HUES64 (cell line): ENCODE measurements around the gene SEPTIN11.
"Not testable (repeated sequence)": the region's sequence is repeated elsewhere in the genome, so short reads cannot be mapped to it uniquely, and the experiment has no call there.

Experiments used
- H3K27ac ChIP-seq: 2 replicates; pipeline ENCODE4 v1.7.0; 2013; ENCODE audit warnings: low read depth, low read length, inconsistent platforms
- H3K27me3 ChIP-seq: 2 replicates; pipeline ENCODE4 v1.6.1; 2013; ENCODE audit warnings: mild to moderate bottlenecking, low read length; ENCODE audit not compliant: insufficient read depth
- H3K36me3 ChIP-seq: 2 replicates; pipeline ENCODE4 v1.6.1; 2013; ENCODE audit warnings: mild to moderate bottlenecking, low read length; ENCODE audit not compliant: insufficient read depth
- H3K4me1 ChIP-seq: 2 replicates; pipeline ENCODE4 v1.6.1; 2013; ENCODE audit warnings: mild to moderate bottlenecking, low read length, moderate library complexity; ENCODE audit not compliant: insufficient read depth
- H3K4me3 ChIP-seq: 2 replicates; pipeline ENCODE4 v1.5.1; 2013; ENCODE audit warnings: mild to moderate bottlenecking, low read length, moderate library complexity
- H3K9ac ChIP-seq: 2 replicates; pipeline ENCODE4 v1.6.1; 2013; ENCODE audit warnings: mild to moderate bottlenecking, low read depth, low read length
- H3K9me3 ChIP-seq: 2 replicates; pipeline ENCODE4 v1.6.1; 2013; ENCODE audit warnings: low read depth, low read length; ENCODE audit not compliant: insufficient read depth
- WGBS: fragments of 150-250, 120-280 bp; methylation state at CpG from one replicate; pipeline ENCODE4 v1.1.7; 2013; ENCODE audit warnings: missing lambda C conversion rate; 5-methylcytosine and 5-hydroxymethylcytosine counted together

Gene SEPTIN11

DNA sequence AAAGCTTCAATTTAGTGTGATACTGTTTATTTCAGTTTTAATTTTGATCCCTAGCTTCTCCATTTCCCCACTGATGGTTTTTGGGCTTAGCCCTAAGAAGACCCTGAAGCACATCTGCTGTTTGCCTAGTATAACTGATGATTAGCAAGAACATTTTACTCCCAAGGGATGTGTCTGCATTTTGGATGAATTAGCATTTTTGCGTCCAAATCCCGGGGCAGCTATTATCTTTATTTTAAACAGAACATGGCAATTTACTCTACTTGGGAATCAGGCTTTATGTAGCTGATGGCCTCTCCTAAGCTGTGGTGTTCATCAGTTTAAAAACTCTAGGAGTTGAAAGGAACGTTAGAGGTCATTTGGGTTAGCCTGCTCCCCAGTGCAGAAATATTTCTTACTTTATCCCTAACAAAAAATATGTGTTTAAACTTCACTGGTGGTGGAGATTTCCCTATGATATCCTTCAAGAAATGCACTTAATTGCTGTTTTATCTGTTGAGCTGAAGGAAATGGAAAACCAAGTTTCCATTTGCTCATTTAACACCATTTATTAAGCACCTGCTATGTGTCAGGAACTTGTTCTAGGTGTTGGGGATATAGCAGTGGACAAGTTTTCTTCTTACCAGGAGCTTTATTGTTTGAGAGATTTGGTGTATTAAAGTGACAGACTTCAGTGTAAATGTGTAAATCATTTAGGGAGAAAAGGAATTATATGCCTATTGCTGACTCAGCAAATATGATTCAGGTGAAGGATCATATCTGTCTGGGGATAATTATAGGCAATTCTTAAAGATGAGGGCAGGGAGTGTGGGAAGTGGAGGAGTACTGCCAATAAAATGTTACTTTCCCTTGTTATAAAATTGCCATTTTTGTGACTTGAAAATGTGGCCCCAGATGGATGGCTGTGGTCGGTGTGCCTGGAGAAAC lies 3.4 kb downstream of the SEPTIN11 start:
- Histone ChIP-seq H3K27ac (no peak overlapping the region), H3K9me3 (no peaks in the 10 kb centered on the region), H3K4me1 (peaks cover 33% of the 10 kb centered on the region), H3K27me3 (peaks cover 19% of the 10 kb centered on the region), H3K36me3 (no peaks in the 10 kb centered on the region), H3K4me3 (no peak overlapping the region; the same call in 1 of the 2 replicates), H3K9ac (no peak overlapping the region)
- WGBS = 93% methylated on average over 3 of the region's 4 CpGs

DNA sequence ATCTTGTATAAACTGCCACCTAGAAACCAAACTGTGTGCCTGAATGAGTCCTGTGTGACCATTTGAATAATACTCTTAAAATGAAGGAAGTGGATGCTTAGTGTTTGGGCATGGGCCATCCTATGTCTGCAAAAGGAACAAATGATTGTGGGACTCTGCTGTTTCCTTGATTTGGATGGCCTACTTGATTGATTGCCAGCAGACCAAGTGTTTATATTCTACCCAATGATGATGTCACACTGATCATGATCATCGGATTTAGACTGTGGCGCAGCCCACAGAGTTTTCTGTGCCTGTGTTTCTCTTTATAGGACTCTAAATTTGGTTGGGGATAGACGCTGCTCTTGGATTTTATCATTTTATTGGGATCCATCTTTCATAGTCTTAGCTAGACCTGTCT lies 4.4 kb downstream of the SEPTIN11 start:
- Histone ChIP-seq H3K4me1 (peaks cover 33% of the 10 kb centered on the region), H3K27me3 (peaks cover 10% of the 10 kb centered on the region; the same call in 1 of the 2 replicates), H3K9ac (no peak overlapping the region), H3K27ac (no peak overlapping the region), H3K9me3 (no peaks in the 10 kb centered on the region), H3K4me3 (no peak overlapping the region), H3K36me3 (no peaks in the 10 kb centered on the region)
- WGBS = 96% methylated on average over 3 of the region's 3 CpGs

DNA sequence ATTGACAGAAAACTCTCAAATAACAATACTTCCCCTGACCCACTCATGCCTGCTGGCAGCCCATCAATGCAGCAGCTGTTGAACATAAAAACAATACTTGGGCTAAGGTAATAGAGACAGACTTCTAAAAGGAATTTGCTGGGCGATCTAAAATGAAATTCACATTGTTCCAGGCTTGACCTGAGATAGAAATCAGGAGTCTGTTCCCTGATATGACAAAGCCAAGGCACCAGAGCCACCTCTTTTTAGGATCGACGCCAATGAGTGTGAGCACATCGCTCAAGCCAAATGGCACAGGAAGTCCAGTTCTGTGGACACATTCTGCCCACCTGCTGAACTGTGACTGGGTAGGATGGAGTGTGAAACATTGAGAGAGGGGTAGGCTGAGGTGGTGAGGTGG lies 4.9 kb downstream of the SEPTIN11 start:
- H3K9ac ChIP-seq = no peak overlapping the region
- peaks cover 33% of the 10 kb centered on the region for H3K4me1 ChIP-seq
- 97% methylated on average over 4 of the region's 4 CpGs for WGBS
- peaks cover 10% of the 10 kb centered on the region; the same call in 1 of the 2 replicates for H3K27me3 ChIP-seq
- no peak overlapping the region for H3K4me3 ChIP-seq
- no peaks in the 10 kb centered on the region for H3K9me3 ChIP-seq
- H3K36me3 ChIP-seq = no peaks in the 10 kb centered on the region
- no peak overlapping the region for H3K27ac ChIP-seq

DNA sequence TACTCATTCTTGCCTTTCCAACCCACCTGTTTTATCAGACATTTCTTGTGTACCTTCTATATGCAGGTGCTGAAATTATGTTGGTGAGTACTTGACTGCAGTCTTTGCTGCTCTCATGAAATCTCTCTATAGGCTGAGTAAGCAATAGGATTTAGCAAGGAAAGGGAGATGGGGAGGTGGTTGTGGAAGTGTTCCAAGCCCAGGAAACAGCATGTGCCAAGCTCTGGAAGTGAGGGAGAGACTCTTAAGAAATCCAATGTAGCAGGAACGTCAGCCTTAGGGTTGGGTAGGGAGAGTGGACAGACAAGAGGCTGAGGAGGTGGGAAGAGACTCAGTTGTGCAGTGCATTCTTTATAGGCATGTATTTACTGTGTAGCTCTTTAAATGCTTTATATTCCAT lies 5.6 kb downstream of the SEPTIN11 start:
- Histone ChIP-seq H3K9me3 (no peaks in the 10 kb centered on the region), H3K27me3 (peaks cover 10% of the 10 kb centered on the region; the same call in 1 of the 2 replicates), H3K4me1 (peaks cover 39% of the 10 kb centered on the region), H3K36me3 (no peaks in the 10 kb centered on the region), H3K4me3 (no peak overlapping the region), H3K9ac (no peak overlapping the region), H3K27ac (no peak overlapping the region)
- 95% methylated on average over 1 of the region's 1 CpG for WGBS

DNA sequence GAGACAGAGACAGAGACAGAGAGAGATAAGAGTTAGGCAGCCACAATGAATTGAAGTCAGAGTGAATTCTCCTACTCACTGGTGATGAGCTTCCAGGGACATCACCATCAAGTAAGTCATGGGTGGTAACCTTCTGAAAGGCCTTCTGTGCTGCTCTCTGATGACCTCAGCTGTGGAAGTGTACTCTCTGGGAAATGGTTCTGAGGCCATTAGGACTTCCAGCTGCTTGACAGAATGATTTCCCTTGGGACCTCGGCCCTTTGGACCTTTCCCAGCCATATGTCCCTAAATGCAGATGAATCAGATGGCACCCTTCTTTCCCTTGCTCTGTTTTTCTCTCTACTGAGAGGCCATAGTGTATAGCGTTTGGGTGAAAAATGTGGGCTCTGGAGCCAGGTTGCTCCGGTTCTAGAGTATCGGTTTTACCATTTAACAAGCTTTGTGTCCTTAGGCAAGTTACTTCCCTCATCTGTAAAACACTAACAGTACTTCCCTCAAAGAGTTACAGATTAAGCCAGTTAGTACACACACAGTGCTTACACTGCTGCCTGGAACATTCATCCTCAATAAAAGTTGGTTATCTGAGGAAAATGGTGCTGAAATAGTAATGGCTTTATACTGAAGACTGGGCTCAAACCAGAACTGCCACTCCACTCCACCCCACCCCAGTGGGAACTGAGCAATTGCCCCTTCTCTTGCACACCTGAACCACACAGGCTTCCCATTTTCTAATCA lies 7.6 kb downstream of the SEPTIN11 start:
- H3K9ac ChIP-seq = no peak overlapping the region
- 93% methylated on average over 4 of the region's 4 CpGs for WGBS
- no peaks in the 10 kb centered on the region for H3K36me3 ChIP-seq
- no peaks in the 10 kb centered on the region for H3K9me3 ChIP-seq
- H3K4me3 ChIP-seq = no peak overlapping the region
- H3K27me3 ChIP-seq = peaks cover 3% of the 10 kb centered on the region; the same call in 1 of the 2 replicates
- no peak overlapping the region for H3K27ac ChIP-seq
- peaks cover 29% of the 10 kb centered on the region for H3K4me1 ChIP-seq

DNA sequence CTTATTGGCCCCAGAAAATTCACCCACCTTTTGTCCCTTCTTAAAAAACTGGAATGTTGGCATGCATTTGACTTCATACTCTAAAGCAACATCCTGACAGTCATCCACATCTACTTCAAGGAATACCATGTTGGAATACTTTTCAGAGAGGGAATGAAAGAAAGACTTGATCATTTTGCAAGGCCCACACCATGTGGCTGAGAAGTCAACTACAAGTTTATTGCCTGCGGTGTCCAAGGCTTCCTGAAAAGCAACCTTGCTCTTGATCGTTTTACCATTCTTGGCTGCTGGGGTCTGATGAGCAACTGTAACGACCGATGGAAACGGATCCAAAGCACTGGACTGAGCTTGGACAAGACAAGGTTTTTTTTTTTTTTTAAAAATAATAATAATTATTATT lies 9.3 kb downstream of the SEPTIN11 start:
- H3K36me3 ChIP-seq = no peaks in the 10 kb centered on the region
- no peaks in the 10 kb centered on the region for H3K9me3 ChIP-seq
- H3K27ac ChIP-seq = no peak overlapping the region
- 94% methylated on average over 5 of the region's 5 CpGs for WGBS
- no peak overlapping the region for H3K9ac ChIP-seq
- no peaks in the 10 kb centered on the region for H3K27me3 ChIP-seq
- H3K4me3 ChIP-seq = no peak overlapping the region
- H3K4me1 ChIP-seq = peaks cover 19% of the 10 kb centered on the region; the same call in 1 of the 2 replicates

DNA sequence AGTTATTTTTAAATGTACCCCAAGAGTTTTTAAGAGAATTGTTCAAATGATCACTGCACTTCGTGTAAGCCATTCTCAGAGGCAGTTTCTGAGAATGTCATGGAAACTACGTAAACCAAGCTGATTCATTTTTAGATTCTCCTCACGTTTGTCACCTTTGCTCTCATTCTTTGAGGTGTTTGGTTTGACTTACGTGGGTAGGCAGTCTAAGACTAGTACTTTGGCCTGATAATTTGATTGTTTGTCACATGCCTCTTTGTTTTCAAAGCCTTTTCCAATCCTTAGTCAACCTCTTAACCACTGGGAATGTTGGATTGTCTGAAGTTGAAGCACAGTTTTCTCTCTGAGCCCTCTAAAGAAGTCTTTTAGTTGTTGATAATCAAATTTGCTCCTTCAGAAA lies 10.5 kb downstream of the SEPTIN11 start:
- Histone ChIP-seq H3K27me3 (no peaks in the 10 kb centered on the region), H3K9ac (no peak overlapping the region), H3K27ac (no peak overlapping the region), H3K4me3 (no peak overlapping the region), H3K4me1 (peaks cover 12% of the 10 kb centered on the region; the same call in 1 of the 2 replicates), H3K36me3 (no peaks in the 10 kb centered on the region), H3K9me3 (no peaks in the 10 kb centered on the region)
- 90% methylated on average over 4 of the region's 4 CpGs for WGBS

DNA sequence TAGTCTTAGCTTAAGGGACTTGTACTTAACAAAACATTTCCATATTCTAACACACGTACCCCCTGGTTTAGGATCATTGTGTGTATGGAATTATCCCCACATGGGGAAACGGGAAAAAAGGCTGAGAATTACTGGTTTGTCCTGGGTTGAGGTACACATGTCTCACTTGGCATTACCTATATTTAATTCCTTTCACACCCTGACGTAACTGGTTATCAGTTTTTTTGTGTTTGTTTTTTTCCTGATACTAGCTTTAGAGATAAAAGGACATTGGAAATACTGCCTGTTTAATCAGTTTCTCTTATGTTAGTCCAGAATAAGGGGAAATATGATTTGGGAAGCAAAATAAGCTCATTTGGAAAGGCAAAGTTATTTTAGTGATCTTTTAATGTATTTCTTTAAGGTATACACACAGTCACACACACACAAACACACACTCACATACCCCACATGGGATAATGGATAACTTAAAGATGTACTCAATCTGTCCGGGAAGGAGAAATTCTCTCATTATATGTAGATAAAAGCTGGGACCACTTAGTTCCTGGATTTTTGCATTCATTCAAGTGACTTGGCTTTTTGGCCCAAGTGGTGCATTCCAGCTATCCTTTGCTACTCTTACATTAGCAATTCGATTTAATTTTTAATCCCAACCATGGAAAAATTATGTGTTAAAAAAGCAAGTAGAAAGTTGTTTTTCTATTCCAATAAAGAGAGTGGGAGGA lies 13.0 kb downstream of the SEPTIN11 start:
- Histone ChIP-seq H3K4me3 (no peak overlapping the region), H3K27ac (no peak overlapping the region), H3K9me3 (no peaks in the 10 kb centered on the region), H3K36me3 (no peaks in the 10 kb centered on the region), H3K9ac (no peak overlapping the region), H3K27me3 (no peaks in the 10 kb centered on the region), H3K4me1 (peaks cover 6% of the 10 kb centered on the region; the same call in 1 of the 2 replicates)
- WGBS = 94% methylated on average over 3 of the region's 5 CpGs

DNA sequence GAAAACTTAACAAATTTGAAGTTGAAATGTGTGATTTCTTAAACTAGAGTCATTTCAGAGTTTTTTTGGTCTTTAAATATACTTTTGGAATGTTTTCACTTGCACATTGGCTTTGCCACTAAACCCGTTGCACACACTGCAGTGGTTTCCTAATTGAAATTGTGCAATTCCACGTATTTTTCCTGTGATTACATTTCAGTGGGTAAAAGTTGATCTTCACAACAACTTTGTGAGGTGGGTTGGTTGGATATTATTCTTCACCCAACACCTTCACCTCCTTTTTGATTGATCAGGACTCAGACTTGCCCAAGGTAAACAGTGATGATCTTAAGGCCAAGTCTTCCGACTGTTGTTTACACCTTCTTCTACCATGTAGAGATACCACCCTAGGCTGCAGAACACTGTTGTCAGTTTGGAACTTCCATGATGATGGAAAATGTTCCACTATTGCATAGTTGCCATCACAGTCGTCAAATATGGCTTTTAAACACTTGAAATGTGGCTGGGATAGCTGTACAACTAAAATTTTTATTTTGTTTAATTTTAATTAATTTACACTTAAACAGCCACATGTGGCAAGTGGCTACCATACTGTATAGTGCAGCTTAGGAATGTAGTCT lies 13.7 kb downstream of the SEPTIN11 start:
- WGBS = 99% methylated on average over 4 of the region's 4 CpGs
- H3K4me1 ChIP-seq = peaks cover 6% of the 10 kb centered on the region; the same call in 1 of the 2 replicates
- no peaks in the 10 kb centered on the region for H3K9me3 ChIP-seq
- H3K27me3 ChIP-seq = no peaks in the 10 kb centered on the region
- no peak overlapping the region for H3K9ac ChIP-seq
- no peak overlapping the region for H3K27ac ChIP-seq
- no peak overlapping the region for H3K4me3 ChIP-seq
- no peaks in the 10 kb centered on the region for H3K36me3 ChIP-seq

DNA sequence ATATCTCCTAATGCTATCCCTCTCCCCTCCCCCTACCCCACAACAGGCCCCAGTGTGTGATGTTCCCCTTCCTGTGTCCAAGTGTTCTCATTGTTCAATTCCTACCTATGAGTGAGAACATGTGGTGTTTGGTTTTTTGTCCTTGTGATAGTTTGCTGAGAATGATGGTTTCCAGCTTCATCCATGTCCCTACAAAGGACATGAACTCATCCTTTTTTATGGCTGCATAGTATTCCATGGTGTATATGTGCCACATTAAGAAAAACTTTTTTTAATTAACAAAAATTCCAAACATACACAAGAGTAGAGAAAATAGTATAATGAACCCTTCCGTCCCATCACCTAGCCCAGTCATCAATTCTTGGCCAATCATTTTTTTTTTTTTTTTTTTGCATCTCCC lies 14.4 kb downstream of the SEPTIN11 start:
- H3K4me1 ChIP-seq, H3K36me3 ChIP-seq, H3K9me3 ChIP-seq, H3K27me3 ChIP-seq, H3K9ac ChIP-seq, H3K27ac ChIP-seq, H3K4me3 ChIP-seq: not testable (repeated sequence)
- WGBS = 96% methylated on average over 1 of the region's 1 CpG
